NCI-H1105 treated with DMSO at 0.1 percent for 48 hours (cell line): ENCODE results near the gene MLF2.
"Not testable (repeated sequence)": the region's sequence is repeated elsewhere in the genome, so short reads cannot be mapped to it uniquely, and the experiment has no call there.

Source experiments
- DNase-seq: peaks from one replicate; lab custom pipeline; 2025; lab: John Stamatoyannopoulos, UW

The MLF2 gene

GRCh38 chr12:6765634-6766581 lies 13.0 kb upstream of the MLF2 start, which contains the start of gene PTMS:
Gene PTMS, plus strand, starts transcription at chr12:6766363. Its CDS starts 343 bp downstream, at chr12:6766706.
- DNase-seq: peak; percentile 97

DNA sequence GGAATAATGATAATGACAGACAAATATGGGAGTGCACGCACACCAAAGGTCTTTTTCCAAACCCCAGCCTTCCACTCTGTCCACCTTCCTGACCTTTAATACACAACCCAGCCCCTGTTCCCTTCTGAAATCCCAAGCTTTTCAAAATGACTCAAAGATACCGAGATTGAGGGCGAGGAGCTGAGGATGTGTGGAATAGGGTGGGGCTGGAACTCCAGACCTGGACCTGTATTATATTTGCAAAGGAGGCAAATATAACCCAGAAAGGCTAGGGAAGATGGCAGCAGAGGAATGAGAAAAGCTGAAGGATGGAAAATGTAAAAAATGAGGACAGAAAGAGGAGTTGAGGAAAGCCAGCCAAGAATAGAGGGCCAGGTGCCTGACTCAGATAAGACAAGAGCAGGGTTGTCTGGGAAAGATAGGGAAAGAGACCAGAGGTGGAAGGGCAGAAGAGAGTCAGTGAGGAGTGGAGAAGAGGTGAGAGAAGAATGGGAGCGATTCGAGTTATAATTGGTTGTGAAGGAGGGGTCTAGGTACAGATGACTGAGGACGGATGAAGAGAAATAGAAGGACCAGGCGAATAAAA lies 12.2 kb upstream of the MLF2 start:
- DNase-seq: peak; percentile 73

DNA sequence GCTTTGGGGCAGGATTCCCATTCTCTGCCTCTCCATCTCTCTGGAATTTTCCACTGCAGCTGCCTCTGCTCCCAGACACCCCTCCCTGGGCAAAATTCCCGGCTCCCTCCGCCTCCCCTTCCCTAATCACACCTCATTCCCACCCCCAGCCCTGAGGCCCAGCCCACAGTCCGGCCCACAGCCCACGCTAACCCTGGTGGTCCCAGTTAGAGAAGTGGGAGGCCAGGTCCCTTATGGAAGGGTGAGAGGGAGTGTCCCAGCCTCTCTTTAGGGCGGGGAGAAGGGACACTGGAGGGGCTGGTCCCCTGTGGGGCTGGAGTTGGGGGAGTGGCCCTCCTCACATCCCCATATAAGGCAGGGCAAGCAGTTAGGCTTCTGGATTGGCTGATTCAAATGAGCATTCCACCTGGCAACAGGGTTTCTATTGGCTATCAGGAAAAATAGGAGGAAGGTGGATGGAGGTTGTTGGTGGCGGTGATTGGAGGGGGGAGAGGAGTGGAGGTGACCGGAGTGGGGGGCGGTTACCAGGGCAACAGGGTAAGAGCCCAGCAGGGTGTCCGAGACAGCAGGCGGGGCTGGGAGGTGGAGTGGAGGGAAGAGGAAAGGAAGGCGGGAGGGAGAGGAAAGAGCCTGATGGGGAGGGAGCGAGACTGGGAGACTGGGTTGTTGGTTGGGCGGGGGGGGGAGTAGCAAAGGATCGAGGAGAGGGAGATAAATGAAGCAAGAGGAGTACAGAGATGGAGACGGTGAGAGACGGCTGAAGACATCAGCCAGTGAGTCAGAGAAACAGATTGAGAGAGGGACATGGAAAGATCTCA lies 11.3 kb upstream of the MLF2 start:
- DNase-seq: peak; percentile 100

DNA sequence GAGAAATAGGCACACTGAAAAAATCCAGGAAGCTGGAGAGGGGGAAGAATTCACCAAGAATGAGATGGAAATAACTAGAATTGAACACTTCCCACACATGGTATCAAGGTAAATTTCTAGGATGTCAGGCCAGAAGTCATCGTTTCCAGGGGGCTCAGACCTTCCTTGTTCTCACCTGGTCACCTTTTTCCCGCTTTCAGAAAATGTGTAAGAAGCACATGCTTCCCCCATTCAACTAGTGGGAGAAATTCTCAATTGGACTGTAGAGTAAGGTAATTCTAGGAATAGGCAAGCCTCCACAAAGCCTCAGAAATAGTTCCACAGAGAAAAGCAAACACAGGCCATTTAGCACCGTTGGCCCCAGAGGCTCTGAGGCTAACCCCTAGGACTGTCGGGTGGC lies 10.4 kb upstream of the MLF2 start:
- no peak for DNase-seq

DNA sequence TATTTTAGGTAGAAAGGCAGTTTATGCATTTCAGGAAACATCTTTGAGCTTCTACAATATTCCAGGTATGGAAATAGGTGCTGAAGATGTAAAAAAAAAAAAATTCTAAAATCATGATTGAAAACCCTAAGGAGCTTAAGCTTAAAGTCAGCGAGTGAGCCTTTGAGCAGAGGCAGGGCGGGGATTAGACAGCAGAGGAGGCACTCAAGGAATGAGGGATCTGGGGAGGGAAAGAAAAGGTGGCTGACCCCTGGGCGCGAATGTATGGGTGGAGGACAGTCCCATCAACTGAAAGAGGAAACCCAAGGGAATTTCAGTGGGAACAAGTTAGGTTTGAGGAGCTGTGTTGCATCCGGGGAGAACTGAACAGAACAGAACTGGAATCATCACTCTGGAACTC lies 6.8 kb upstream of the MLF2 start:
- DNase-seq: no peak

- no peak for DNase-seq
Measured at GRCh38 chr12:6758506-6759095, 5.7 kb upstream of the MLF2 start.

DNA sequence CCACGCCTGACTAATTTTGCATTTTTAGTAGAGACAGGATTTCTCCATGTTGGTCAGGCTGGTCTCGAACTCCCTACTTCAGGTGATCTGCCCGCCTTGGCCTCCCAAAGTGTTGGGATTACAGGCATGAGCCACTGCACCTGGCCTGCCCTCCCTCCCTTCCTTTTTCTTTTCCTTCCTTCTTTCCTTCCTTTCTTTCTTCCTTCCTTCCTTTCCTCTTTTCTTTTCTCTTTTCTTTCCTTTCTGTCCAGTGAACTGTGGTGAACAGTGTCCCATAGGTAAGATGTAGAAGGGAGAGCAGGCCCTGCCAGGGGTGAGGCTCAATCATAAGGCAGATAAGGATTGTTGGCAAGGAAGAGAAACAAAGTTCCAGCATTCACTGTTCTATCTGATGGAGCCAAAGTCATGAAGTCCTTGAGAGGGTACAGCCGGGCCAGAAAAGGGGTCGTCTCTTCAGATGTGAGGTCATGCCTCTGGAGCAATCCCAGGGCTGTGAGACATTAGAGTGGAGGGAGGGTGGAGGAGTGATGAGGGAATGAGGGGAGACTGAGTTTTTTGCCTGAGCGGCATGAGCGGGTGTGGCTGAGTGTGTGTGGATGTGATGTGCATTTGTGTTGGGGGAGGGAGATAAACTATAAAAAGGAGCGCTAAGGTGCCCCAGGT lies 4.2 kb upstream of the MLF2 start:
- DNase-seq: no peak

DNA sequence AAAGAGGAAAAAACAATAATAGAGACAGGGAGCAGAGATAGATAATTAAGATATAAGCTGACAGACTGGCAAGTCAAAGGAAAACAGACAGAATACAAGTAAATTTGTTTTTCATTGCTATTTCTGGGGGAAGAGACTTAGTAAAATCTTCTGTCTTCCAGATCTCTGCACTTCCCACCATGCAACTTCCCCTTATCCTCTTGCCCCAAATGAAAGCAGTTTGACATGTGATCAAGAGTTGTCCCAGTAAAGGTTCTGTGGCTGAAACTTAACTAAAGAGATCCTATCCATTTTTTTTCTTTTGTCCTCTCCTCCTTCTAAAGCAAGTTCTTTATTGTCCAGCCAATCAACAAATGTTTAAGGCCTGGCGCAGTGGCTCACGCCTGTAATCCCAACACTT lies 1.5 kb upstream of the MLF2 start:
- DNase-seq: no peak

GRCh38 chr12:6753772-6754356 lies 923 bp upstream of the MLF2 start:
- DNase-seq: no peak

GRCh38 chr12:6752167-6752920 lies 597 bp downstream of the MLF2 start:
- DNase-seq: peak; percentile 41

DNA sequence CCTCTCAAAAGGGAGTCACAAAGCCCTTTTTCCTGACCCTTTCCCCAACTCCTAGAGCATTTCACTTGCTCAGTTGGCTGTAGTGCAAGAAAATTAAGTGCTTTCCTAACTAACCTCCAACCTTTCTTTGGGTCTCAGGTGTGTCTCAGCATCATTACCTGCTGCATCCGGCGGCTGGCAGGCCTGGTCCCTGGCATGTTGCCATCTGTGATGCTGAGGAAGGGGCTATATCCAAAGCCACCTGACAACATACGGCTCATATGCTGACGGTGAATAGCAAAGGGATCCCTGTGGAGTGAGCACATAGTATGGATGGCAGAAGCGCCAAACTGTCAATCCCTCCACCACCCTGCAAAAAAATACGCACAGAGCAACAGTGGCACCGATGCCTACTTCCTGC lies 1.2 kb downstream of the MLF2 start:
- no peak for DNase-seq

DNA sequence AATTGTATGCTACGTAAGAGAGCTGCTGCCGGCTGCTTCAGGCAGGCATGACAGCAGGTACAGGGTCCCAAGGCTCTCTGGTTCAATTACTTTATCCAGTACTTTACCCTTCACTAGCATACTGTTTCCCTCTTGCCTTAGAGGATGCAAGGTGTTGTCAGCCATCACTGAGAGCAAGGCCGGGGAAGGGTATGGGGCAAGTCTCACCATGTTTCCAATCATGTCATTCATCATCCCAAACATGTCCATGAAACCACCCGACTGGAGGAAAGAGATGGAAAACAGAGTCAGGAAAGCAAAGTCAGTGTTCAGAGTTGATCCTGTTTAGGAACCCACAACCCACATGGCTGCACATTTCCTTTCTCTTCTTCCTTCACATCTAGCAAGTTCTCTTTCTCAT lies 2.4 kb downstream of the MLF2 start:
- no peak for DNase-seq

- DNase-seq: no peak
Measured at GRCh38 chr12:6748761-6749160, 4.2 kb downstream of the MLF2 start.

- no peak for DNase-seq
Measured at GRCh38 chr12:6747216-6747615, 5.7 kb downstream of the MLF2 start.

GRCh38 chr12:6745741-6746525 lies 7.0 kb downstream of the MLF2 start:
- no peak for DNase-seq

DNA sequence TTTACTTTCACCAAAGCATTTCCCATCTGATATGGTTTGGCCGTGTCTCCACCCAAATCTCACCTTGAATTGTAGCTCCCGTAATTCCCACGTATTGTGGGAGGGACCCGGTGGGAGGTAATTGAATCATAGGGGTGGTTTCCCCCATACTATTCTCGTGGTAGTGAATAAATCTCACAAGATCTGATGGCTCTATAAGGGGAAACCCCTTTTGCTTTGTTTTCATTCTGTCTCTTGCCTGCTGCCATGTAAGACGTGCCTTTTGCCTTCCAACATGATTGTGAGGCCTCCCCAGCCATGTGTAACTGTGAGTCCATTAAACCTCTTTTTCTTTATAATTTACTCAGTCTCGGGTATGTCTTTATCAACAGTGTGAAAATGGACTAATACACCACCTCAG lies 9.6 kb downstream of the MLF2 start:
- not testable (repeated sequence) for DNase-seq

DNA sequence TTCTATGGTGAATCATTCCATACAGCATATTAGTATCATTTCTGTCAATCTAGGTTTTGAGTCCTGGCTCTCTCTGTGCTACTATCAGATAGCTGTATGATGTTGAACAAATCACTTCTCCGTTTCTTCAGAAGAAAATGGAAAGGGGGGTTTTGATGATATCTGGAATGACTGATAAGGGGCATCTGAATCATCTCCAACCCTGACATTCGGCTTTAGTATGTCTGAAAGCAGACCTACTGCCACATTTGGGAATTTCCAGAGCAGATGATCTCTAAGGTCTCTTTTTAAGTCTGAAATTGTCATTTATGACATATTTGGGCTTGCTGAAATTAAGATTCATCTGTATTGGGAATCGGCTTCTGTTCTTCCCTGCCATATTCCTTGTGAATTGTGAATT lies 10.1 kb downstream of the MLF2 start:
- no peak for DNase-seq

DNA sequence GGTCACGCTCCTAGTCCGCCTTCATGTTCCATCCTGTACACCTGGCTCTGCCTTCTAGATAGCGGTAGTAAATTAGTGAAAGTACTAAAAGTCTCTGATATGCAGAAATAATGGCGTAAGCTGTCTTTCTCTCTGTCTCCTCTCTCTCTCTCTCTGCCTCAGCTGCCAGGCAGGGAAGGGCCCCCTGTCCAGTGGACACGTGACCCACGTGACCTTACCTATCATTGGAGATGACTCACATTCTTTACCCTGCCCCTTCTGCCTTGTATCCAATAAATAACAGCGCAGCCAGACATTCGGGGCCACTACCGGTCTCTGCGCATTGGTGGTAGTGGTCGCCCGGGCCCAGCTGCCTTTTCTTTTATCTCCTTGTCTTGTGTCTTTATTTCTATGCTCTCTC lies 10.9 kb downstream of the MLF2 start:
- not testable (repeated sequence) for DNase-seq

GRCh38 chr12:6736754-6737153 lies 16.2 kb downstream of the MLF2 start:
- no peak for DNase-seq
